HG03565 (cell line): ENCODE results near the gene ENO3.
"Not testable (repeated sequence)": the region's sequence is repeated elsewhere in the genome, so short reads cannot be mapped to it uniquely, and the experiment has no call there.

Experiments used
- ATAC-seq: cut with Tn5 transposase; IDR thresholded peaks from one replicate; pipeline ENCODE4 v1.9.1; 2021; ENCODE audit warnings: mild to moderate bottlenecking, moderate library complexity; ENCODE audit not compliant: unreplicated experiment

ENO3 gene

GRCh38 chr17:4950746-4951204 is at the start of gene ENO3:
Gene ENO3, plus strand, starts transcription at chr17:4951119. Its CDS starts 711 bp downstream, at chr17:4951830.
- no peak for ATAC-seq

DNA sequence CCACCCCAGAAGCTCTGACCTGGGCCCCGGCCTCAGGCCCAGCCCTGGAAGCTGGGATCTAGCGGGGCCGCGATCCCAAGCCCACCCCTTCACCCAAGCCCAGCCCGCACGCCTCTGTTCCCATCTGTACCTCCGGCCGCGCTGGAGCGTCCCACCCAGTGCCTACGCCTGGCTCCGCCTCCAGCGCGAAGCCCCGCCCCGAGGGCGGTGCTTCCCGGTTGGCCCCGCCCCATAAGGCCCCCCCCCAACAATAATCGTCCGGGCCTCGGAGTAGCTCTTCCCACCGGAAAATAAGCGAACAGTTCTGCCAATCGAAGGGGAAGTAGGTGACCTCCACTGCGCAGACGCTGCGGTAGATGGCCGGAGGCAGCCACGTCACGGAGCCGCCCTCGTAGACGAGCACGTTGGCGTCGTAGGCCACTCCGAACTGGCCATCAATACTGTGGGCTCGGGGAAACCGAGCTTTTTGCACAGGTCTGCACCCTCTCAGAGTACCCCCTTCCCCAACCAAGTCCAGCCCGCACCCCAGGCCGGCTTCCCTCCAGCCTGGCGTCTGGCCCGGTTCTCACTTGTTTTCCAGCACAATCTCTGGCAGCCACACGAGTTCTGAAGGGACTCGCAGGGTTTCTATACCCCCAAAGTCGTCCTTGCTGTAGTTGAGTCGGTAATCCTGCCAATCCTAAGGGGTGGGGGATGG is 49.1 kb upstream of the ENO3 start:
- no peak for ATAC-seq

GRCh38 chr17:4902540-4902939 is 48.4 kb upstream of the ENO3 start:
- no peak for ATAC-seq

GRCh38 chr17:4903051-4903818 is 47.7 kb upstream of the ENO3 start, which contains the start of gene CHRNE:
Gene CHRNE, minus strand, starts transcription at chr17:4903098. Its CDS starts 35 bp downstream, at chr17:4903063.
- ATAC-seq = no peak

DNA sequence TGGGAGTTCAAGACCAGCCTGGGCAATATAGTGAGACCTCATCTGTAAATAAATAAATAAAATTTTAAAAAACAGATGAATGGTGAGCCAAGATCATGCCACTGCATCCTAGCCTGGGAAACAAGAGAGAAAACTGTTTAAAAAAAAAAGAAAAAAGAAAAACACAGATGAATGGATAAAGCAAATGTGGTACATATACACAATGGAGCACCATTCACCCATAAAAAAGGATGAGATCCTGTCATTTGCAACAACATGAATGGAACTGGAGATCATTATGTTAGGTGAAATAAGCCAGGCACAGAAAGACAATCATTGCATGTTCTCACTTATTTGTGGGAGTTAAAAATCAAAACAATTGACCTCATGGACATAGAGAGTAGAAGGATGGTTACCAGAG is 44.3 kb upstream of the ENO3 start:
- not testable (repeated sequence) for ATAC-seq

DNA sequence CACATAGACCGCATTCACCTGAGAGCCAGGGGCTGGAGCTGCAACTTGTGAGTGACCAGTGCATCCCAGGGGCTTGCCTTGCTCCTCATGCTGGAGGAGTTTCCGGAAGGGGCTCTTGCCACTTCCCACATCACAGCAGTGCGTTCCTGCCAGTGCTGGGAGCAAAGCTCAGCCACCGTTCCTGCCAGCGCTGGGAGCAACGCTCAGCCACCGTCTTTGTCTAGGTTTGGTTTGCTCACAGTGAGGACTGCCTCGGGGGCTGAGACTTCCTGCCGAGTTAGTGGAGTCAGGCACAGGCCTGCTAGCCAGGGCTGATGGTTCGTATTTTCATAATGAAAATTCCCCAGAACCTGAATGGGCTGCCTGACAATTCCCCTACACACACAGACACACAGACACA is 42.6 kb upstream of the ENO3 start:
- no peak for ATAC-seq

- no peak for ATAC-seq
Measured at GRCh38 chr17:4908711-4909496, 42.0 kb upstream of the ENO3 start.

- ATAC-seq = no peak
Measured at GRCh38 chr17:4913994-4914393, 36.9 kb upstream of the ENO3 start.

- not testable (repeated sequence) for ATAC-seq
Measured at GRCh38 chr17:4914551-4914950, 36.4 kb upstream of the ENO3 start.

- ATAC-seq = no peak
Measured at GRCh38 chr17:4919511-4920047, 31.3 kb upstream of the ENO3 start.

DNA sequence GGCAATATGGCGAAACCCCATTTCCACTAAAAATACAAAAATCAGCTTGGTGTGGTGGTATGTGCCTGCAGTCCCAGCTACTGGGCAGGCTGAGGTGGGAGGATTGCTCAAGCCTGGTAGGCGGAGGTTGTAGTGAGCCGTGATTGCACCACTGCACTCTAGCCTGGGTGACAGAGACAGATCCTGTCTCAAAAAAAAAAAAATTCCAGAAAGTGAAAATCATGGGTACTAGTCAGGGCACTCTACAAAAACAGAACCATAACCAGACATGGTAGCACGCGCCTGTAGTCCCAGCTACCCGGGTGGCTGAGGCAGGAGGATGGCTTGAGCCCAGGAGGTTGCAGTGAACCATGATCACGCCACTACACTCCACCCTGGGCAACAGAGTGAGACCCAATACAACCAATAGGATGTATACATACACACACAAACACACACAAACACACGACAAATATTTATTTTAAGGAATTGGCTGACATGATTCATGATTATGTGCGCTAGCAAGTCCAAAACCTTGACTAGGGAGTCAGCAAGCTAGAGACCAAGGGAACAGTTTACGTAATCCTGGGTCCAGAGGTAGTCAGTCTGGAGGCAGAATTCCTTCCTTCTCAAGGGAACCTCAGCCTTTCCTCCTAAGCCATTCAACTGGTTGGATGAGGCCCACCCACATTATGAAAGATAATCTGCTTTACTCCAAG is 30.4 kb upstream of the ENO3 start:
- ATAC-seq = no peak

- no peak for ATAC-seq
Measured at GRCh38 chr17:4921320-4921719, 29.6 kb upstream of the ENO3 start.

GRCh38 chr17:4926577-4927335 is 24.2 kb upstream of the ENO3 start:
- not testable (repeated sequence) for ATAC-seq

DNA sequence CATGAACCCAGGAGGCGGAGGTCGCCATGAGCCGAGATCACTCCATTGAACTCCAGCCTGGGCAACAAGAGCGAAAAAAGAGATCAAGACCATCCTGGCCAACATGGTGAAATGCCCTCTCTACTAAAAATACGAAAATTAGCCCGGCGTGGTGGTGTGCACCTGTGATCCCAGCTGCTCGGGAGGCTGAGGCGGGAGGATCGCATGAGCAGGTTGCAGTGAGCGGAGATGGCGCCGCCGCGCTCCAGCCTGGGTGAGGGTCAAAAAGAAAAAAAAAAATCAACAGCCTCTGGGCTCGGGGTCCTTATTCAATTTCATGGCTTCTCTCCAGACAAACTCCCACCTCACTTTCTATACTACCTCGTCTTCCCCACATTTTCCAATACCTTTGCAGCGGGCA is 22.0 kb upstream of the ENO3 start:
- no peak for ATAC-seq

DNA sequence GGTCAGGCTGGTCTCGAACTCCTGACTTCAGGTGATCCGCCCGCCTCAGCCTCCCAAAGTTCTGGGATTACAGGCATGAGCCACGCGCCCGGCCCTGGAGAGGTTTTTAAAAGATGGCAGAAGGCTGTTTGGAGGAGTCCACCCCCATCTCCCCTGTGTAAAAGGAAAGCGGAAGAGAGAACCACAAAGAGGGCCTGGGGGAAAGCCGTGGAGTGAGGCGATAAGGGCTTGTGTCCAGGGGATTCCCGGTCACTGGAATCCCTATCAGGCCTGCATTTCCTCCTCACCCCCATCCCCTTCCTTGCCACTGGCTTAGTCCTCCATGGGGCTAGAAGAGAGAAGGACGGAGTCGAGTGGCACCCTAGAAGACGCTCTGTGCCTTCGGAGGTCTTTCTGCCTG is 19.0 kb upstream of the ENO3 start, which contains the start of gene GP1BA:
Gene GP1BA, plus strand, starts transcription at position 315 of the 400 bp plus-strand sequence. CDS start 328 bp downstream, outside the sequence.
- ATAC-seq = no peak

DNA sequence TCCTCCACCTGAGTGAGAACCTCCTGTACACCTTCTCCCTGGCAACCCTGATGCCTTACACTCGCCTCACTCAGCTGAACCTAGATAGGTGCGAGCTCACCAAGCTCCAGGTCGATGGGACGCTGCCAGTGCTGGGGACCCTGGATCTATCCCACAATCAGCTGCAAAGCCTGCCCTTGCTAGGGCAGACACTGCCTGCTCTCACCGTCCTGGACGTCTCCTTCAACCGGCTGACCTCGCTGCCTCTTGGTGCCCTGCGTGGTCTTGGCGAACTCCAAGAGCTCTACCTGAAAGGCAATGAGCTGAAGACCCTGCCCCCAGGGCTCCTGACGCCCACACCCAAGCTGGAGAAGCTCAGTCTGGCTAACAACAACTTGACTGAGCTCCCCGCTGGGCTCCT is 18.2 kb upstream of the ENO3 start:
- no peak for ATAC-seq

- no peak for ATAC-seq
Measured at GRCh38 chr17:4933646-4934045, 17.3 kb upstream of the ENO3 start.

DNA sequence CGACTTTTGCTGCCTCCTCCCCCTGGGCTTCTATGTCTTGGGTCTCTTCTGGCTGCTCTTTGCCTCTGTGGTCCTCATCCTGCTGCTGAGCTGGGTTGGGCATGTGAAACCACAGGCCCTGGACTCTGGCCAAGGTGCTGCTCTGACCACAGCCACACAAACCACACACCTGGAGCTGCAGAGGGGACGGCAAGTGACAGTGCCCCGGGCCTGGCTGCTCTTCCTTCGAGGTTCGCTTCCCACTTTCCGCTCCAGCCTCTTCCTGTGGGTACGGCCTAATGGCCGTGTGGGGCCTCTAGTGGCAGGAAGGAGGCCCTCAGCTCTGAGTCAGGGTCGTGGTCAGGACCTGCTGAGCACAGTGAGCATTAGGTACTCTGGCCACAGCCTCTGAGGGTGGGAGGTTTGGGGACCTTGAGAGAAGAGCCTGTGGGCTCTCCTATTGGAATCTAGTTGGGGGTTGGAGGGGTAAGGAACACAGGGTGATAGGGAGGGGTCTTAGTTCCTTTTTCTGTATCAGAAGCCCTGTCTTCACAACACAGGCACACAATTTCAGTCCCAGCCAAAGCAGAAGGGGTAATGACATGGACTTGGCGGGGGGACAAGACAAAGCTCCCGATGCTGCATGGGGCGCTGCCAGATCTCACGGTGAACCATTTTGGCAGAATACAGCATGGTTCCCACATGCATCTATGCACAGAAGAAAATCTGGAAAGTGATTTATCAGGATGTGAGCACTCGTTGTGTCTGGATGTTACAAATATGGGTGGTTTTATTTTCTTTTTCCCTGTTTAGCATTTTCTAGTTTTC is 16.5 kb upstream of the ENO3 start:
- no peak for ATAC-seq

DNA sequence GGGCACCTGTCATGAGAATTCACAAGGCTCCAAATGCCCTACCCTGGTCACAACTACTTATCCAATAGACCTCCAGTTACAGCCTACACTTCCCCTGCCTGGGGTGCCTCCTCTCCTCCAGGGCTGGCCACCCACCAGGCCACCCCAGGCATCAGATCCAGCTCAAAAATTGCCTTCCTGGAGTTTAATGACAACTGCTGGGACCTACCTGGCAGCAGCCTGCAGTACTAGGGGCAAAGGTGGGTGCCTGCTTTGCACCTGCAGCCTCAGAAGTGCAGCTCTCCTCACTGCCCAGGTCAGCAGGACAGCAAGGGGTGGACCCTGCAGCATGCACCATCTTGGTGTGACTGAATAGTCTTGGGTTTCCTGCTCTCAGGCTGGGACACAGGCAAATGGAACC is 15.3 kb upstream of the ENO3 start:
- no peak for ATAC-seq
